ENCODE results near the gene SLC9A9. TPM values are rescaled to one million over a fixed set of nuclear protein-coding genes. Genes with fewer than 3 reads are reported as not detected.

The SLC9A9 gene
- total and polyA plus RNA-seq, 2 of the 8 experiments (the other 6 are each of a cell fraction or from before 2014, with no cell fraction given), result 0.48 to 1.1 TPM

- TF ChIP-seq, protein P1, sequence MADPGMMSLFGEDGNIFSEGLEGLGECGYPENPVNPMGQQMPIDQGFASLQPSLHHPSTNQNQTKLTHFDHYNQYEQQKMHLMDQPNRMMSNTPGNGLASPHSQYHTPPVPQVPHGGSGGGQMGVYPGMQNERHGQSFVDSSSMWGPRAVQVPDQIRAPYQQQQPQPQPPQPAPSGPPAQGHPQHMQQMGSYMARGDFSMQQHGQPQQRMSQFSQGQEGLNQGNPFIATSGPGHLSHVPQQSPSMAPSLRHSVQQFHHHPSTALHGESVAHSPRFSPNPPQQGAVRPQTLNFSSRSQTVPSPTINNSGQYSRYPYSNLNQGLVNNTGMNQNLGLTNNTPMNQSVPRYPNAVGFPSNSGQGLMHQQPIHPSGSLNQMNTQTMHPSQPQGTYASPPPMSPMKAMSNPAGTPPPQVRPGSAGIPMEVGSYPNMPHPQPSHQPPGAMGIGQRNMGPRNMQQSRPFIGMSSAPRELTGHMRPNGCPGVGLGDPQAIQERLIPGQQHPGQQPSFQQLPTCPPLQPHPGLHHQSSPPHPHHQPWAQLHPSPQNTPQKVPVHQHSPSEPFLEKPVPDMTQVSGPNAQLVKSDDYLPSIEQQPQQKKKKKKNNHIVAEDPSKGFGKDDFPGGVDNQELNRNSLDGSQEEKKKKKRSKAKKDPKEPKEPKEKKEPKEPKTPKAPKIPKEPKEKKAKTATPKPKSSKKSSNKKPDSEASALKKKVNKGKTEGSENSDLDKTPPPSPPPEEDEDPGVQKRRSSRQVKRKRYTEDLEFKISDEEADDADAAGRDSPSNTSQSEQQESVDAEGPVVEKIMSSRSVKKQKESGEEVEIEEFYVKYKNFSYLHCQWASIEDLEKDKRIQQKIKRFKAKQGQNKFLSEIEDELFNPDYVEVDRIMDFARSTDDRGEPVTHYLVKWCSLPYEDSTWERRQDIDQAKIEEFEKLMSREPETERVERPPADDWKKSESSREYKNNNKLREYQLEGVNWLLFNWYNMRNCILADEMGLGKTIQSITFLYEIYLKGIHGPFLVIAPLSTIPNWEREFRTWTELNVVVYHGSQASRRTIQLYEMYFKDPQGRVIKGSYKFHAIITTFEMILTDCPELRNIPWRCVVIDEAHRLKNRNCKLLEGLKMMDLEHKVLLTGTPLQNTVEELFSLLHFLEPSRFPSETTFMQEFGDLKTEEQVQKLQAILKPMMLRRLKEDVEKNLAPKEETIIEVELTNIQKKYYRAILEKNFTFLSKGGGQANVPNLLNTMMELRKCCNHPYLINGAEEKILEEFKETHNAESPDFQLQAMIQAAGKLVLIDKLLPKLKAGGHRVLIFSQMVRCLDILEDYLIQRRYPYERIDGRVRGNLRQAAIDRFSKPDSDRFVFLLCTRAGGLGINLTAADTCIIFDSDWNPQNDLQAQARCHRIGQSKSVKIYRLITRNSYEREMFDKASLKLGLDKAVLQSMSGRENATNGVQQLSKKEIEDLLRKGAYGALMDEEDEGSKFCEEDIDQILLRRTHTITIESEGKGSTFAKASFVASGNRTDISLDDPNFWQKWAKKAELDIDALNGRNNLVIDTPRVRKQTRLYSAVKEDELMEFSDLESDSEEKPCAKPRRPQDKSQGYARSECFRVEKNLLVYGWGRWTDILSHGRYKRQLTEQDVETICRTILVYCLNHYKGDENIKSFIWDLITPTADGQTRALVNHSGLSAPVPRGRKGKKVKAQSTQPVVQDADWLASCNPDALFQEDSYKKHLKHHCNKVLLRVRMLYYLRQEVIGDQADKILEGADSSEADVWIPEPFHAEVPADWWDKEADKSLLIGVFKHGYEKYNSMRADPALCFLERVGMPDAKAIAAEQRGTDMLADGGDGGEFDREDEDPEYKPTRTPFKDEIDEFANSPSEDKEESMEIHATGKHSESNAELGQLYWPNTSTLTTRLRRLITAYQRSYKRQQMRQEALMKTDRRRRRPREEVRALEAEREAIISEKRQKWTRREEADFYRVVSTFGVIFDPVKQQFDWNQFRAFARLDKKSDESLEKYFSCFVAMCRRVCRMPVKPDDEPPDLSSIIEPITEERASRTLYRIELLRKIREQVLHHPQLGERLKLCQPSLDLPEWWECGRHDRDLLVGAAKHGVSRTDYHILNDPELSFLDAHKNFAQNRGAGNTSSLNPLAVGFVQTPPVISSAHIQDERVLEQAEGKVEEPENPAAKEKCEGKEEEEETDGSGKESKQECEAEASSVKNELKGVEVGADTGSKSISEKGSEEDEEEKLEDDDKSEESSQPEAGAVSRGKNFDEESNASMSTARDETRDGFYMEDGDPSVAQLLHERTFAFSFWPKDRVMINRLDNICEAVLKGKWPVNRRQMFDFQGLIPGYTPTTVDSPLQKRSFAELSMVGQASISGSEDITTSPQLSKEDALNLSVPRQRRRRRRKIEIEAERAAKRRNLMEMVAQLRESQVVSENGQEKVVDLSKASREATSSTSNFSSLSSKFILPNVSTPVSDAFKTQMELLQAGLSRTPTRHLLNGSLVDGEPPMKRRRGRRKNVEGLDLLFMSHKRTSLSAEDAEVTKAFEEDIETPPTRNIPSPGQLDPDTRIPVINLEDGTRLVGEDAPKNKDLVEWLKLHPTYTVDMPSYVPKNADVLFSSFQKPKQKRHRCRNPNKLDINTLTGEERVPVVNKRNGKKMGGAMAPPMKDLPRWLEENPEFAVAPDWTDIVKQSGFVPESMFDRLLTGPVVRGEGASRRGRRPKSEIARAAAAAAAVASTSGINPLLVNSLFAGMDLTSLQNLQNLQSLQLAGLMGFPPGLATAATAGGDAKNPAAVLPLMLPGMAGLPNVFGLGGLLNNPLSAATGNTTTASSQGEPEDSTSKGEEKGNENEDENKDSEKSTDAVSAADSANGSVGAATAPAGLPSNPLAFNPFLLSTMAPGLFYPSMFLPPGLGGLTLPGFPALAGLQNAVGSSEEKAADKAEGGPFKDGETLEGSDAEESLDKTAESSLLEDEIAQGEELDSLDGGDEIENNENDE (IDR thresholded peaks at IDR 0.05; ENCODE audit: insufficient replicate concordance, low read length), result no peak
- TF ChIP-seq SP4 (IDR thresholded peaks at IDR 0.05; ENCODE audit: low read length) (no peak), ZNF274 (IDR thresholded peaks at IDR 0.05; ENCODE audit: borderline replicate concordance, extremely low read depth, low read length) (no peak), CBX8 (IDR thresholded peaks at IDR 0.05; ENCODE audit: borderline replicate concordance, low read depth, low read length) (no peak), POU5F1 (IDR thresholded peaks at IDR 0.05; ENCODE audit: low read depth, low read length) (no peak), TAF1 (IDR thresholded peaks at IDR 0.05; ENCODE audit: low read depth, low read length) (no peak), RAD21 (IDR thresholded peaks at IDR 0.05 in 1 of 2, conservative IDR thresholded peaks at IDR 0.05 in 1 of 2; ENCODE audit: low read depth in 2 of 2, low read length in 2 of 2) (no peak), SP1 (IDR thresholded peaks at IDR 0.05; ENCODE audit: low read depth, low read length) (no peak)
- TF ChIP-seq, protein P2, sequence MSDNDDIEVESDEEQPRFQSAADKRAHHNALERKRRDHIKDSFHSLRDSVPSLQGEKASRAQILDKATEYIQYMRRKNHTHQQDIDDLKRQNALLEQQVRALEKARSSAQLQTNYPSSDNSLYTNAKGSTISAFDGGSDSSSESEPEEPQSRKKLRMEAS (IDR thresholded peaks at IDR 0.05), result no peak
- TF ChIP-seq, protein P3, sequence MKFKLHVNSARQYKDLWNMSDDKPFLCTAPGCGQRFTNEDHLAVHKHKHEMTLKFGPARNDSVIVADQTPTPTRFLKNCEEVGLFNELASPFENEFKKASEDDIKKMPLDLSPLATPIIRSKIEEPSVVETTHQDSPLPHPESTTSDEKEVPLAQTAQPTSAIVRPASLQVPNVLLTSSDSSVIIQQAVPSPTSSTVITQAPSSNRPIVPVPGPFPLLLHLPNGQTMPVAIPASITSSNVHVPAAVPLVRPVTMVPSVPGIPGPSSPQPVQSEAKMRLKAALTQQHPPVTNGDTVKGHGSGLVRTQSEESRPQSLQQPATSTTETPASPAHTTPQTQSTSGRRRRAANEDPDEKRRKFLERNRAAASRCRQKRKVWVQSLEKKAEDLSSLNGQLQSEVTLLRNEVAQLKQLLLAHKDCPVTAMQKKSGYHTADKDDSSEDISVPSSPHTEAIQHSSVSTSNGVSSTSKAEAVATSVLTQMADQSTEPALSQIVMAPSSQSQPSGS (IDR thresholded peaks at IDR 0.05; ENCODE audit: low read length), result no peak
Measured at GRCh38 chr3:143220741-143221140, 627.5 kb downstream of the SLC9A9 start (continued).
